Fibroblast of gingiva (primary cell): ENCODE results near the gene WDR31.

ENCODE experiments used
- DNase-seq: peaks from one replicate; pipeline ENCODE4 v3.0.0-alpha.2; 2011; ENCODE audit warnings: low read depth

WDR31 gene

GRCh38 chr9:113341712-113342410, 1.8 kb upstream of the WDR31 start:
- no peak for DNase-seq

- no peak for DNase-seq
These were observed 2.4 kb downstream of the WDR31 start for GRCh38 chr9:113337714-113338113.

GRCh38 chr9:113331780-113332179, 8.3 kb downstream of the WDR31 start:
- no peak for DNase-seq

- DNase-seq, result no peak
These were observed 11.9 kb downstream of the WDR31 start for GRCh38 chr9:113328045-113328782.

- DNase-seq, result no peak
These were observed 13.8 kb downstream of the WDR31 start for GRCh38 chr9:113326230-113326629.

- no peak for DNase-seq
These were observed 17.4 kb downstream of the WDR31 start for GRCh38 chr9:113322671-113323070.

GRCh38 chr9:113320051-113320450, 20.0 kb downstream of the WDR31 start:
- no peak for DNase-seq

GRCh38 chr9:113319054-113319453, 21.0 kb downstream of the WDR31 start:
- DNase-seq, result no peak

GRCh38 chr9:113317777-113318176, 22.3 kb downstream of the WDR31 start:
- peak; percentile 39 for DNase-seq

- no peak for DNase-seq
These were observed 24.0 kb downstream of the WDR31 start for GRCh38 chr9:113316030-113316429.

GRCh38 chr9:113315231-113315630, 24.8 kb downstream of the WDR31 start:
- no peak for DNase-seq

- DNase-seq, result no peak
These were observed 26.8 kb downstream of the WDR31 start for GRCh38 chr9:113313261-113313660.

- DNase-seq, result peak; percentile 29
These were observed 28.1 kb downstream of the WDR31 start for GRCh38 chr9:113311961-113312360.

- no peak for DNase-seq
These were observed 29.5 kb downstream of the WDR31 start for GRCh38 chr9:113310538-113310937.

GRCh38 chr9:113309204-113309813, 30.8 kb downstream of the WDR31 start:
- peak; percentile 39 for DNase-seq

GRCh38 chr9:113307396-113307975, 32.6 kb downstream of the WDR31 start:
- DNase-seq, result no peak

GRCh38 chr9:113306566-113306965, 33.5 kb downstream of the WDR31 start:
- DNase-seq, result no peak

- DNase-seq, result no peak
These were observed 37.2 kb downstream of the WDR31 start, which contains the start of gene RNF183 for GRCh38 chr9:113302792-113303418. TSS of gene RNF183 (minus strand) at chr9:113303376. CDS start at chr9:113298184, 5,192 bp downstream.

- no peak for DNase-seq
These were observed 38.5 kb downstream of the WDR31 start for GRCh38 chr9:113301548-113301947.

- no peak for DNase-seq
These were observed 40.2 kb downstream of the WDR31 start for GRCh38 chr9:113299800-113300292.

GRCh38 chr9:113298924-113299770, 40.9 kb downstream of the WDR31 start:
- DNase-seq, result no peak
